ENCODE data around the gene TNS4.

TNS4 gene

GRCh38 chr17:40457964-40458791 lies 43.2 kb downstream of the TNS4 start:
- DNase-seq (ENCODE audit: low read depth in 2 of 2), result no peak

DNA sequence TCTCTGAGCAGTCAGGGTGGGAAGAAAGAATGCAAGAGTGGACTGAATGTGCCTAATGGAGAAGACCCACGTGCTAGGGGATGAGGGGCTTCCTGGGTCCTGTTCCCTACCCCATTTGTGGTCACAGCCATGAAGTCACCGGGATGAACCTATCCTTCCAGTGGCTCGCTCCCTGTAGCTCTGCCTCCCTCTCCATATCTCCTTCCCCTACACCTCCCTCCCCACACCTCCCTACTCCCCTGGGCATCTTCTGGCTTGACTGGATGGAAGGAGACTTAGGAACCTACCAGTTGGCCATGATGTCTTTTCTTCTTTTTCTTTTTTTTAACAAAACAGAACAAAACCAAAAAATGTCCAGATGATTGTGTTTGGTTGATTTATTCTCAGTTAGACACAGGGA lies 44.1 kb downstream of the TNS4 start:
- DNase-seq (ENCODE audit: low read depth in 2 of 2), result no peak

DNA sequence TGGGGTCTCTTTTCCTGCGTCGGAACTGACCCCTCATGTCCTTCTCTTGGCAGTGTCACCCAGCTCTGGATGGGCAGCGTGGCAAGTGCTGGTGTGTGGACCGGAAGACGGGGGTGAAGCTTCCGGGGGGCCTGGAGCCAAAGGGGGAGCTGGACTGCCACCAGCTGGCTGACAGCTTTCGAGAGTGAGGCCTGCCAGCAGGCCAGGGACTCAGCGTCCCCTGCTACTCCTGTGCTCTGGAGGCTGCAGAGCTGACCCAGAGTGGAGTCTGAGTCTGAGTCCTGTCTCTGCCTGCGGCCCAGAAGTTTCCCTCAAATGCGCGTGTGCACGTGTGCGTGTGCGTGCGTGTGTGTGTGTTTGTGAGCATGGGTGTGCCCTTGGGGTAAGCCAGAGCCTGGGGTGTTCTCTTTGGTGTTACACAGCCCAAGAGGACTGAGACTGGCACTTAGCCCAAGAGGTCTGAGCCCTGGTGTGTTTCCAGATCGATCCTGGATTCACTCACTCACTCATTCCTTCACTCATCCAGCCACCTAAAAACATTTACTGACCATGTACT lies 44.9 kb downstream of the TNS4 start:
- no peak for DNase-seq (ENCODE audit: low read depth in 2 of 2)

DNA sequence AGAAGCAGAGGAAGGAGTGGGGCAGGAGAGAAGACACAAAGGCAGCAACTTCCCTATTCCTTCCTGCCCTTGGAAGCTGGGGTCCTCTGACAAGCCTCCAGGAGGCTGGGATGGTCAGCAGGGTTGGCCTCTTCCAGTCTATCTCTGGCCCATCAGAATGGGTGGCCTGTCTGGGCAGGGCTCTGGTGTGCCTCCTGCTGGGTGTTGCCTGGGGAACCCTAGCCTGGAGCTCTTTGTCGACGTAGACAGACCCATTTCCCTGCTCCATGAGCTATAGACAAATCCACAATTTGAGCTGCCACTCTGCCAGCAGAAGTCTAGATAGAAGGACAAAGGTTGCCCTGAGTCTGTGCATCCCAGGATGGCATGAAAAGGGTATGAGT lies 46.8 kb downstream of the TNS4 start:
- no peak for DNase-seq (ENCODE audit: low read depth in 2 of 2)

GRCh38 chr17:40453881-40454612 lies 47.4 kb downstream of the TNS4 start:
- no peak for DNase-seq (ENCODE audit: low read depth in 2 of 2)

GRCh38 chr17:40452921-40453378 lies 48.5 kb downstream of the TNS4 start:
- DNase-seq (ENCODE audit: low read depth in 2 of 2), result no peak

DNA sequence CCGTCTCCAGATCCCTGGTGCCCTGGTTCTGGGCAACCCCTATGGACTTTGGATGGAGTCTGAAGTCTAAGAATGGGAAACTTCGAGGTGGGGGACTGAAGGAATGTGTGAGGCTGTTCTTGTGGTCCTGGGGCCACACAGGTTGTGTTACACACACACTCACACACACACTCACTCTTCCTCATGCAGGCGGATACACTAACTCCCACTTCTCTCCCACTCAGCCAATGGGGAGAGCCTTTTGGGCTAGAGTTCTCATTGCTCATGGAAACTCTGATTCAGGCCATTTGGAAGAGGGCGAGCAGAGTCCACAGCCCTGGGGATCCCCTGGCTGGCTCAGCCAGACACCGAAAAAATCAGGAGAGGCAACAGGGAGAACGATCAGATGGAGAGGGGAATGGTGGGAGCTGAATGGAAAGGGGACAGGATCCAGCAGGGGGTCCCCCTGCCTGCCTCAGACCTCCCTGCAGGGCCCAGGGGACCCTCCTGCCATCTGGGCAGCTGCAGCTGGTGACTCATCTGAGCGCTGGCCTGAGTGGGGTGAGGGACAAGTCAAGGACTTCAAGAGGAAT lies 49.1 kb downstream of the TNS4 start:
- DNase-seq (ENCODE audit: low read depth in 2 of 2), result no peak

DNA sequence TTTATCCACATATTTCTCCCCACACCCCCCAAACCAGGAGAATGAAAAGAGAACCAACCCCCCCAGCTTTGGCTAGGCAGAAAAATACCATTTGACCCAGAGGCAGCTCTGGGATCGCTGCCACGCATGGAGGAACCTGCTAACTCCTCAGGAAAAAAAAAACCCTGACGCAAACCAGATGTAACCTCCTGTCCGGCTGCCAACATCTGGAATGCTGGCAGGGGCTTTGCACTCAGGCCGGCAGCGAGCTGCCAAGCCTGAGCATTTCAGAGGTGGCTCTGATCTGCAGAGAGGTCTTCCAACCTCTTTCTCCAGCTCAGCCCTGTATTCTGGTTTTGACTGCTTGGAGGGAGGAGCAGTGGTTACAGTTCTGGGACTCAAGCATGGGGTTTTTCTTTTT lies 50.0 kb downstream of the TNS4 start:
- no peak for DNase-seq (ENCODE audit: low read depth in 2 of 2)

GRCh38 chr17:40450175-40450574 lies 51.2 kb downstream of the TNS4 start:
- no peak for DNase-seq (ENCODE audit: low read depth in 2 of 2)

DNA sequence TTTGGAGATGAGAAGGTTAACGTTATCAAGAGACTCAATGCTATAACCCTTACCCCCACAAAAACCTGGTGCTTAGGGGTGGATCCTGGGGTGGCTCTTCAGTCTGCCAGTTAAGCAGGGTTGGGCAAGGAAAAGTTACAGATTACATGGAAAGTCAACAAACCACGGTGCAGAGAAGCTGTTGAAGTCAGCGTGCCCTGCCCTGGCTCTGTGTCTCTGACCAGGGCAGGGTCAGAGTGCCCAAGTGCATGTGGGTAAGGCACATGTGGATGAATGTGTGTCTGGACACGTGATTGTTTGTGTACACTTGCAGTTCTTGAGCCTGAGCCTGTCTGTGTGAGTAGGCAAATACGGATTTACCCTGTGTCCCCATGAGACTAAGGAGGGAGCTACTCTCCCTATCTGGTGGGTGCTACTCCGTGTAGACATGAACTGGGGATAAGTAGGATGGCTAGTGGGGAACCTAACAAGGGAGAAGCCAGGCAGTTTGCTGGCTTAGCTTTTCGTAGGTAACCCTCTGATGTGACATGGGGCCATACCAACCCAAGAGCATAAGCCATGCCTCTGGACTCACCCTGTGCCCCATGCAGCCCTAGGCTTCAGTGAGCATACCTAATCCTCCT lies 52.7 kb downstream of the TNS4 start:
- no peak for DNase-seq (ENCODE audit: low read depth in 2 of 2)

DNA sequence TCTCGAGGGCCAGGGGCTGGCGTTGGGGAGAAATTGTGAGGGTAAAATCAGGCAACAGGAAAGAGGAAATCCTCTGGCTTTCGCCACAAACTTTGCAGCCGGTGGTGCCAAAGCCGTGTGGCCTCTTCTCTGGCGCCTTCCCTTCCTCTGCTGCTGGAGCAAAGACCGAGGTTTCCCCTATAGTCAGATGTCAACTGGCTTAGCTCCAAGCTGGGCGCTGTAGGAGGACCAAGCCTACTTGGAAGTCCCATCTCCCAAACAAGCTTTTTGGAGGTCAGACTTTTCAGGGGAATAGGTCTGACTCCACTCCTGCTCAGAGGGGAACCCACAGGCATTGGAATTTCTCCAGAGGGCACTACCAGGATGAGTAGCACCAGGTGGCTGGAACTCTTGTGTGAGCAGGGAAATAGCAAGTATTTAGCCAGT lies 53.2 kb downstream of the TNS4 start:
- no peak for DNase-seq (ENCODE audit: low read depth in 2 of 2)

DNA sequence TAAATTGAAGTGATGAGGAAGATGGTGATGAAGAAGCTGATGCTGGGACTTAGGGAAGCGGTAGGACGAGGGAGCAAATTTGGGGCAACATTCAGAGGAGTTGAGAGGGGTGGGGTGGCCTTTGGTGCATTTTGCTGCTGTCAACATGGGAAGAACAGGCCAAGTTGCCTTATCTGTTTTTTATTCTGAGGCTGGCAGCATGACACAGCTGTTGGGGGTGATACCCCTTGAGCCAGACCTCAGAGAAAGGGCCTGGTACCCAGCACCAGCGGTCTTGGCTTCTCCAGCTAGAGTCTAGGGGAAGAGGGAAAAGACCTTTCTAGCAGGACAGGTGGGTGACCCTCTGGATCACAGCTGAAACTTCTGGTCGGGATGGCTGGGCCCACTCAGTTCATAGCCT lies 53.6 kb downstream of the TNS4 start:
- DNase-seq (ENCODE audit: low read depth in 2 of 2), result no peak

- DNase-seq (ENCODE audit: low read depth in 2 of 2), result no peak
These were observed 54.2 kb downstream of the TNS4 start for GRCh38 chr17:40447148-40447644.

- DNase-seq (ENCODE audit: low read depth in 2 of 2), result no peak
These were observed 55.5 kb downstream of the TNS4 start for GRCh38 chr17:40445751-40446468.

GRCh38 chr17:40443988-40444899 lies 57.2 kb downstream of the TNS4 start:
- DNase-seq (ENCODE audit: low read depth in 2 of 2), result no peak

GRCh38 chr17:40443196-40443987 lies 58.0 kb downstream of the TNS4 start, which contains the start of gene IGFBP4:
TSS of gene IGFBP4 (plus strand) at chr17:40443450. CDS start at chr17:40443736, 286 bp downstream.
- peak in 1 of 2 donors; percentile 45 for DNase-seq (ENCODE audit: low read depth in 2 of 2)

- no peak for DNase-seq (ENCODE audit: low read depth in 2 of 2)
These were observed 58.8 kb downstream of the TNS4 start for GRCh38 chr17:40442392-40443195.

DNA sequence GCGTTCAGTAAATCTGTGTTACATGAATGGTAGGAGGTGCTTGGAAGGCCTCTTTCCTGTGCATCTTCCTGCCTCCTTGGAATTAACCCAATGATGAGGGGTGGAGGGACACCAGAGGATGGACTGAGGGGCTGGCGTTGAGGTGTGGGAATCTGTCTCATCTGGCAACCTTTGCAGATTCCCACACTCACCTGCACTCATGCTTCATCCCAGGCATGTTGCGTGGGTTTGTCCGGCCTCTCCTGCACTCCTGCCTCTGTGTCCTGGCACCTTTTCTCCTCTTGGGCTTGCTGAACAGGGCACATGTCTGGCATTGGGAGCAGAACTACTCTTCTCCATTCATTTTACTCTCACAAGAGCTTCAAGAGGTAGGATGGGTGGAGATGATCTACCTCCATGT lies 61.3 kb downstream of the TNS4 start:
- no peak for DNase-seq (ENCODE audit: low read depth in 2 of 2)
